HepG2 (cell line): ENCODE data around the gene EEF1E1. TPM values are rescaled to one million over a fixed set of nuclear protein-coding genes. Genes with fewer than 3 reads are reported as not detected.
A peak's percentile ranks its signal among the peaks of the same experiment; 100 is the strongest.

Experiments
- CTCF ChIP-seq: sonication (generic); formaldehyde crosslinking; IDR thresholded peaks from 2 replicates; pipeline ENCODE4 v1.5.0; 2020; ENCODE audit warnings: mild to moderate bottlenecking, missing genetic modification reagents, moderate library complexity
- ELF4 ChIP-seq: sonication (generic); formaldehyde crosslinking; IDR thresholded peaks from 2 replicates; pipeline ENCODE4 v1.5.0; 2020; ENCODE audit warnings: missing genetic modification reagents, mild to moderate bottlenecking, moderate library complexity, borderline replicate concordance
- GZF1 ChIP-seq: sonication (generic); formaldehyde crosslinking; IDR thresholded peaks from 2 replicates; pipeline ENCODE4 v1.5.1; 2020; ENCODE audit warnings: mild to moderate bottlenecking, missing genetic modification reagents
- HCFC1 ChIP-seq: fragments of 150-350 bp; IDR thresholded peaks from 2 replicates; pipeline ENCODE4 v1.6.1; 2014; ENCODE audit warnings: low read depth, low read length
- HNF4A ChIP-seq: sonication (generic); formaldehyde crosslinking; IDR thresholded peaks from 2 replicates; pipeline ENCODE4 v1.4.0; 2020; ENCODE audit warnings: missing genetic modification reagents
- ZNF317 ChIP-seq: sonication (generic); formaldehyde crosslinking; IDR thresholded peaks from 2 replicates; pipeline ENCODE4 v1.5.0; 2020; ENCODE audit warnings: mild to moderate bottlenecking, missing genetic modification reagents
- ZNF775 ChIP-seq: sonication (generic); formaldehyde crosslinking; IDR thresholded peaks from 2 replicates; pipeline ENCODE4 v1.4.0; 2020; ENCODE audit warnings: missing genetic modification reagents, mild to moderate bottlenecking, moderate library complexity, borderline replicate concordance
- ZNF776 ChIP-seq: sonication (generic); formaldehyde crosslinking; IDR thresholded peaks from 2 replicates; pipeline ENCODE4 v1.4.0; 2020; ENCODE audit warnings: mild to moderate bottlenecking, missing genetic modification reagents
- ZSCAN31 ChIP-seq: sonication (generic); formaldehyde crosslinking; IDR thresholded peaks from 2 replicates; pipeline ENCODE4 v1.5.0; 2020; ENCODE audit warnings: low read depth, mild to moderate bottlenecking, missing genetic modification reagents
- polyA plus RNA-seq, 8 experiments: library from polyadenylated mRNA; depleted of rRNA in 3 of 8; stranded (reverse) in 7 of 8; unstranded in 1 of 8; fragments of >200 nt; fragmentation: Illumina TruSeq in 4 of 8; extraction: Trizol in 4 of 8; gene quantifications; 2 replicates each; pipeline versions ENCODE4 v1.2.1 to v1.2.3, GENCODE V29; 2011 to 2016; ENCODE audit warnings: low read depth in 4 of 8, missing spikeins in 1 of 8, mixed read lengths in 1 of 8; ENCODE audit not compliant: insufficient read depth in 1 of 8
- total RNA-seq, 5 experiments: library from RNA; depleted of rRNA; stranded (reverse); fragments of >200 nt; fragmentation: Illumina TruSeq; extraction: Trizol; gene quantifications; 2 replicates each; pipeline ENCODE4 v1.2.3, GENCODE V29; 2016; ENCODE audit warnings: low read depth in 1 of 5

The EEF1E1 gene
- total and polyA plus RNA-seq, 2 of the 13 experiments (the other 11 are each of a cell fraction or from before 2014, with no cell fraction given): 128 to 188 TPM

DNA sequence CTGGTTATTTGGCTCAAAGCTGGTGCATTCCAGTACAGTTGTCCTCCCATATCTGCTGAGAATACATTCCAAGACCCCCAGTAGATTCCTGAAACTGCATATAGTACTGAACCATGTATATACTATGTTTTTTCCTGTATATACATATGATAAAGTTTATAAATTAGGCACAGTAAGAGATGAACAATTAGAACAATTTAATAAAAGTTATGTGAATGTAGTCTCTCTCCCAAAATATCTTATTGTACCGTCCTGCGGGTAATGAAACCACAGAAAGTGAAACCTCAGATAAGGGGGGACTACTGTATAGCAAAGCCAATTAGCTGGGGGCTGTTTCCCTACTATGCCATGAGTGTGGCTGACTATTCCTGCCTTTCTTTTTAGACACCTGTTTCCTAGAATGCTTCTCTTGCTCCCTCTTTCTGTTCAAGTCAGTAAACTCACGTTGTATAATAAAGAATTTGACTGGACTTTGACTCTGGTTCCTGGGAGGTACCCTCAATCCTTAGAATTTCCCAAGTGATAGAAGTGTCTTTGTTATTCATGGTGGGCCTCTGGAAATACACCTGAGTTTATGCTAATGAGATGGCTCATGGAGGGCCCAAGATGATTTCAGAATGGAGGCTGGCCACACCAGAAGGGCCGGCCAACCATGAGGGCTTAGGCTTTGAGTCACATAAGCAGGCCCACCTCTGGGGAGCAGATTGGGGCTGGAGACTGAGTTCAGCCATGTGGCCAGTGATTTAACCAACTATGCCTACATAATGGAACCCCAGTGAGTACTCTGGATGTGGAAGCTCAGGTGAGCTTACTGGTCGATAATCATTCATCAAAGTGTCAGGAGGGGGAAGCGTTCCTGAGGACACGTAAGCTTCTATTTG is 37.5 kb downstream of the EEF1E1 start (continued):
- TF ChIP-seq CTCF (CRISPR knock-in tag) (peak; percentile 33), HCFC1 (no peak), ELF4 (CRISPR knock-in tag) (peak; percentile 4; the same call in 1 of the 2 replicates), ZNF317 (CRISPR knock-in tag) (peak; percentile 17; the same call in 1 of the 2 replicates), ZNF775 (peak; percentile 42; the same call in 1 of the 2 replicates), GZF1 (no peak), ZNF776 (CRISPR knock-in tag) (0 out of 2 replicates have a peak, but pooled peaks have one; percentile 10), HNF4A (CRISPR knock-in tag) (peak; percentile 46; the same call in 1 of the 2 replicates), ZSCAN31 (CRISPR knock-in tag) (0 out of 2 replicates have a peak, but pooled peaks have one; percentile 37)
